PFSK-1 (cell line): ENCODE measurements around the gene KCNK1.

ENCODE experiments used
- POLR2AphosphoS5 ChIP-seq: IDR thresholded peaks from 2 replicates; pipeline ENCODE4 v1.6.1; 2012; ENCODE audit warnings: low read depth, mild to moderate bottlenecking, control low read depth, low read length, moderate library complexity
- SIN3A ChIP-seq: IDR thresholded peaks from 2 replicates; pipeline ENCODE4 v1.6.1; 2012; ENCODE audit warnings: mild to moderate bottlenecking, low read length, moderate library complexity, borderline replicate concordance; ENCODE audit not compliant: insufficient read depth
- TAF1 ChIP-seq: IDR thresholded peaks from 2 replicates; pipeline ENCODE4 v1.6.1; 2012; ENCODE audit warnings: low read length, control low read depth, borderline replicate concordance; ENCODE audit not compliant: insufficient read depth
- TF ChIP-seq, protein P1 (sequence below), 2 experiments: IDR thresholded peaks; 2 replicates each; pipeline versions ENCODE4 v1.6.1 to v1.8.0; 2011 to 2012; ENCODE audit warnings: low read depth in 2 of 2, low read length in 2 of 2, control low read depth in 1 of 2, inconsistent platforms in 1 of 2, mild to moderate bottlenecking in 1 of 2, moderate library complexity in 1 of 2; ENCODE audit not compliant: insufficient read depth in 1 of 2

GRCh38 chr1:233667741-233668140, 53.8 kb downstream of the KCNK1 start:
- TF ChIP-seq TAF1 (no peak), SIN3A (no peak), POLR2AphosphoS5 (no peak)
- TF ChIP-seq, protein P1, sequence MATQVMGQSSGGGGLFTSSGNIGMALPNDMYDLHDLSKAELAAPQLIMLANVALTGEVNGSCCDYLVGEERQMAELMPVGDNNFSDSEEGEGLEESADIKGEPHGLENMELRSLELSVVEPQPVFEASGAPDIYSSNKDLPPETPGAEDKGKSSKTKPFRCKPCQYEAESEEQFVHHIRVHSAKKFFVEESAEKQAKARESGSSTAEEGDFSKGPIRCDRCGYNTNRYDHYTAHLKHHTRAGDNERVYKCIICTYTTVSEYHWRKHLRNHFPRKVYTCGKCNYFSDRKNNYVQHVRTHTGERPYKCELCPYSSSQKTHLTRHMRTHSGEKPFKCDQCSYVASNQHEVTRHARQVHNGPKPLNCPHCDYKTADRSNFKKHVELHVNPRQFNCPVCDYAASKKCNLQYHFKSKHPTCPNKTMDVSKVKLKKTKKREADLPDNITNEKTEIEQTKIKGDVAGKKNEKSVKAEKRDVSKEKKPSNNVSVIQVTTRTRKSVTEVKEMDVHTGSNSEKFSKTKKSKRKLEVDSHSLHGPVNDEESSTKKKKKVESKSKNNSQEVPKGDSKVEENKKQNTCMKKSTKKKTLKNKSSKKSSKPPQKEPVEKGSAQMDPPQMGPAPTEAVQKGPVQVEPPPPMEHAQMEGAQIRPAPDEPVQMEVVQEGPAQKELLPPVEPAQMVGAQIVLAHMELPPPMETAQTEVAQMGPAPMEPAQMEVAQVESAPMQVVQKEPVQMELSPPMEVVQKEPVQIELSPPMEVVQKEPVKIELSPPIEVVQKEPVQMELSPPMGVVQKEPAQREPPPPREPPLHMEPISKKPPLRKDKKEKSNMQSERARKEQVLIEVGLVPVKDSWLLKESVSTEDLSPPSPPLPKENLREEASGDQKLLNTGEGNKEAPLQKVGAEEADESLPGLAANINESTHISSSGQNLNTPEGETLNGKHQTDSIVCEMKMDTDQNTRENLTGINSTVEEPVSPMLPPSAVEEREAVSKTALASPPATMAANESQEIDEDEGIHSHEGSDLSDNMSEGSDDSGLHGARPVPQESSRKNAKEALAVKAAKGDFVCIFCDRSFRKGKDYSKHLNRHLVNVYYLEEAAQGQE (IDR thresholded peaks at IDR 0.05; ENCODE audit: insufficient read depth in 1 of 2, low read depth in 2 of 2, low read length in 2 of 2): no peak
